ENCODE measurements around the gene GPX4.
"Not testable (repeated sequence)": the region's sequence is repeated elsewhere in the genome, so short reads cannot be mapped to it uniquely, and the experiment has no call there.

The GPX4 gene

GRCh38 chr19:1113986-1114483, 10.2 kb downstream of the GPX4 start:
- no peak for DNase-seq (ENCODE audit: low read depth in 3 of 3)

GRCh38 chr19:1114728-1115127, 10.9 kb downstream of the GPX4 start:
- not testable (repeated sequence) for DNase-seq (ENCODE audit: low read depth in 3 of 3)

- no peak for DNase-seq (ENCODE audit: low read depth in 3 of 3)
Observed at GRCh38 chr19:1115646-1116420, 12.0 kb downstream of the GPX4 start.

GRCh38 chr19:1116726-1117581, 13.2 kb downstream of the GPX4 start:
- DNase-seq (ENCODE audit: low read depth in 3 of 3), result no peak

DNA sequence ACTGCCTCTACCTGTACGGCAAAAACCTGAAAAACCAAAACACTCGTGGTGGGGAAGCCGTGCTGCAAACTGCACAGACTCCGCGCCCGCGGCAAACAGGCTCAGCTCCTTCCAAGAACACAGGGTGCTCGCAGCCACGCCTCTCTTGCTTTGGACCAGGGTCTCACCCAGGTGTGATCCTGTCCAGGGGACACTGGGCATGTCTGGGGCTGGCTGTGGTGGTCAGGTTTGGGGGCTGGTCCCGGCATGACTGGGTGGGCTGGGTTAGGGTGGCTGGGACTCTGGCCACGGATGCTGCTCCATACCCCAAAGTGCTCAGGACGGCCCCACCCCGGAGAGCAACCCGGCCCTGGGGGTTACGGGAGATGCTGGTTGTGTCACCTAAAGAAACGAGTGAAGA, 13.9 kb downstream of the GPX4 start:
- DNase-seq (ENCODE audit: low read depth in 3 of 3), result no peak

- DNase-seq (ENCODE audit: low read depth in 3 of 3), result no peak
Observed at GRCh38 chr19:1118999-1119398, 15.2 kb downstream of the GPX4 start.

GRCh38 chr19:1119475-1120217, 15.9 kb downstream of the GPX4 start:
- DNase-seq (ENCODE audit: low read depth in 3 of 3), result no peak

- no peak for DNase-seq (ENCODE audit: low read depth in 3 of 3)
Observed at GRCh38 chr19:1121395-1121794, 17.6 kb downstream of the GPX4 start.

DNA sequence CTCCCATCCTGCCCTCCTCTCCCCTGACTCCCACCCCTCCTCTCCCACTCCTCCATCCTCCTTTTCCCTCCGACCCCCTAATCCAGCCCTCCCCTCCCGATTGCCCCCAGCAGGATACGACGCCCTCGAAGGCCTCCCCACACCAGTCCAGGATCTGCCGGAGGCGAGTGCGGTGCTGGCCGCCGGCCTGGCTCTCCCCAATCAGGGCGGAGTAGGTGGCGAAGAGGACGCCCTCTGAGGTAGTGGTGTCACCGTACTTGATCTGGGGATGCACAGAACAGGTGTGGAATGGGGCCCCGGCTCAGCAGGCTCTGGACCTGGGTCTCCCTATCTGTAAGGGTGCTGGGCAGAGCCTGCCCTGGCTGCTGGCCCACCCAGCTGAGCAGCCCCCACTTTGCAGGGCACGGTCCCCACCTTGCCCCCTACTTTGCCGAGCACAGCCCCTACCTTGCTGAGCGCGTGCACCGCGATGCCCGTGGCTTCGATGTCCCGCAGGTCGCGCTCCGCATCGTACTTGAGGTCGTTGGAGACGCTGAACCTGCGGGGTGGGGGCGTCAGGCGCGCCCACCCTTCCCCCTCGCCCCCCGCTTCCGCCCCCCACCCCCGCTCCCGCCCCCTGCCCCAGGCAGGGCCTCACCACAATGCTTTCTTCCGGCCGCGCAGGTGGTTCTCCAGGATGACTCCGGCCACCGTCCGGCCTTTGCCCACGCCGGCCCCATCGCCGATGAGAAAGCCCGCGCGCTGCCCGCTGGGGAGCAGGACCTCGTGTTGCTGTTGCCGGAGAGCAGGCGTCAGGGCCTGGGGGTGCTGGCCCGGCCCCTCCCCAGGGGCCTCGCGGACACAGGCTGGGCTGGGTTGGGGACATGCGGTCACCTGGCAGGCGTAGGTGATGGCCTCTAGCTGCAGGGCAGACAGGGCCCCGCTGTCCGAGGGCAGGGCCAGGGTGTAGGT, 18.5 kb downstream of the GPX4 start:
- no peak for DNase-seq (ENCODE audit: low read depth in 3 of 3)

GRCh38 chr19:1122972-1123363, 19.2 kb downstream of the GPX4 start:
- peak in 1 of 3 experiments; percentile 71 for DNase-seq (ENCODE audit: low read depth in 3 of 3)

GRCh38 chr19:1123381-1123780, 19.6 kb downstream of the GPX4 start:
- DNase-seq (ENCODE audit: low read depth in 3 of 3), result no peak

DNA sequence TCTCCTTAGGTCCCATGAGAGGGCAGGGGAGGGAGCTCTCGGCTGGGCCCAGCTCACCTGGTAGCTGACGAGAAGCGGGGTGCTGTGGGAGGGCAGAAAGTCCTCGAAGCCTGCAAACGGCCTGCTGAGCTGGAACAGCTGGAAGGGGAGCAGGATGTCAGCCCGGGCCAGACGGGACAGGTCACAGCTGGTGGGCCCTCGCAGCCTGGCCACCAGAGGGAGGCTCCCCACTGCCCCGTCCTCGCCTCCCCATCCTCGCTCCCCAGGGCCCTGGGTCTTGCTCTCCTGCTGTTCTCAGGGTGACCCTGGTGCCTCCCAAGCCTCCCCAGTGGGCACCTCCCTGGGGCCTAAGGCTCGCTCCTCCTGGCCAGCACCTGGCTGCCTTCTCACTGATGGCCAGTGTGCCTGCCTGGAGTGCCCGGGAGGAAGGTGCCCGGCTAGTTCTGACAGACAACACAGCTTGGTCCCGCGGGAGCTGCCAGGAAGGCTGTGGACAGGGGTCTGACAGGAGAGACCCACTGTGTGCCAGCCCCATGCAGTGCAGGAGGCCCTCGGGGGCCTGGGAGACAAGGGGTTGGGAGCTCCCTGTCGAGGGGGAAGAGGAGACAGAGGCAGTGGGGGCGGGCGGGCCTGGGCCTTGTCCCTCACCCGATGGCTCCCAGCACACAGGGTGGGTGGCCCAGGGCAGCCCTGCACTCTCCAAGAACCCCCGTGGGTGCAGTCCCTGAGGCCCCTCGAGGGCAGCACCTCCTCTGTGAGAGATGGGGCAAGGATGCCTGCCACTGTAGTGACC, 20.3 kb downstream of the GPX4 start:
- DNase-seq (ENCODE audit: low read depth in 3 of 3), result no peak

DNA sequence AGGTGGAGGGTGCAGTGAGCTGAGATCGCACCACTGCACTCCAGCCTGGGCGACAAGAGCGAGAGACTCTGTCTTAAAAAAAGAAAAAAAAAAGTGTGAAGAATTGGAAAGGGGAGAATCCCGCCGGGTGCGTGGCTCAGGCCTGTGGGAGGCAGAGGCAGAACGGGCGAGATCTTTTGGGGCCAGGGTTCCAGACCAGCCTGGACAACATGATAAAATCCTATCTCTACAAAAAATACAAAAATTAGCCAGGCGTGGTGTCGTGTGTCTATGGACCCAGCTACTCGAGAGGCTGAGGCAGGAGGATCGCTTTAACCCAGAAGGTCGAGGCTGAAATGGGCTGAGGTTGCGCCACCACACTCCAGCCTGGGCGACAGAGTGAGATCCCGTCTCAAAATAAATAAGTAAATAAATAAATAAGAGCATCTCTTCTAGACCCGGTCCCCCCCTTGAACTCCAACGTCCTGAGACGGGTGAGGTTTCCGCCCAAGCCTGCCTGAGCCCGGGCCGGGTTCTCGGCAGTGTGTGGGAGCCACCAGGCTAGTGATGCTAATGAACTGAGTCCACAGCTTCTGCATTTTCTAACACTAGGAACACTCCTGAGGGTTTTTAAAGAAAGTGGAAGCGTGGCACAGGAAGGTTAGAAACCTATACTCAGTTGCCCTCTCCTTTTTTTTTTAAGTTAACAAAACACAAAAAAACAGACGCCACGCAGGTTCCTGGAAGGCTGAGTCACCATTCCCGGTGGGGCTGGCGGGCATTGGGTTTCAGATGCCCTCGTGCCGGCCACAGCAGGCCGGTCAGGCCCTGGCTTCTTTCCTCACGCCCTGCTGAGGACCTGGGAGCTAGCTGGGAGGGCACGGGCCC, 22.0 kb downstream of the GPX4 start:
- no peak for DNase-seq (ENCODE audit: low read depth in 3 of 3)

GRCh38 chr19:1126984-1127760, 23.4 kb downstream of the GPX4 start:
- DNase-seq (ENCODE audit: low read depth in 3 of 3), result no peak

GRCh38 chr19:1128106-1128505, 24.3 kb downstream of the GPX4 start:
- no peak for DNase-seq (ENCODE audit: low read depth in 3 of 3)

- DNase-seq (ENCODE audit: low read depth in 3 of 3), result not testable (repeated sequence)
Observed at GRCh38 chr19:1129084-1129483, 25.3 kb downstream of the GPX4 start.

GRCh38 chr19:1129535-1129934, 25.7 kb downstream of the GPX4 start:
- no peak for DNase-seq (ENCODE audit: low read depth in 3 of 3)

Data from stimulated activated CD4-positive, alpha-beta T cell treated with anti-CD3 and anti-CD28 coated beads, TNF-alpha, amount 100 ng/mL, for 24 hours (primary cell).